Measurements from ENCODE around the gene CACNA1F. TPM values are rescaled to one million over a fixed set of nuclear protein-coding genes. Genes with fewer than 3 reads are reported as not detected.

The CACNA1F gene
- total RNA-seq, 2 experiments from 2014 or later: 1.1 to 1.2 TPM

DNA sequence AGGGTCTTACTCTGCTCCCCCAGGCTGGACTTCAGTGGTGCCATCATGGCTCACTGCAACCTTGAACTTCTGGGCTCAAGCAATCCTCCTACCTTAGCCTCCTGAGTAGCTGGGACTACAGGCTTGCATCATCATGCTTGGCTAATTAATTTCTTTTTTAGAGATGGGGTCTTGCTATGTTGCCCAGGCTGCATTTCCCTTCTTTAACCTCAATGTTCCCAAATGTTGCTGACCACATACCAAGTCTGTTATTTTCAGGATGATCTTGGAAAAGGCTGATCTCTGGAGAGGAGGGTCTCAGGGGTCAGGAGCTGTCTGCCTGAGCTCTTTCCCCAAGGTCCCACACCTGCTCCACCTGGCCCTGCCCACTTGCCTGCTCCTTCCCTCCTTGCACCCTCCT is 13.0 kb downstream of the CACNA1F start:
- H3K36me3 Mint-ChIP-seq (ENCODE audit: low read depth): no peaks in the 10 kb centered on the region
- H3K27ac Mint-ChIP-seq: no peak overlapping the region
- H3K4me3 ChIP-seq (ENCODE audit: low read length): no peak overlapping the region
- no peaks in the 10 kb centered on the region for H3K9me3 ChIP-seq (ENCODE audit: control insufficient read depth in 1 of 2, insufficient read depth in 1 of 2, low read length in 2 of 2)
- H3K4me3 Mint-ChIP-seq: no peak overlapping the region
- intact Hi-C loops (cut with DNase I, micrococcal nuclease): no loop called here
- no peaks in the 10 kb centered on the region for H3K27me3 ChIP-seq (ENCODE audit: control insufficient read depth in 1 of 2, insufficient read depth in 2 of 2, low read length in 2 of 2)
- no peaks in the 10 kb centered on the region for H3K4me1 Mint-ChIP-seq (ENCODE audit: low read depth)
- no peaks in the 10 kb centered on the region for H3K9me3 Mint-ChIP-seq
- DNase-seq: no peak
- H3K4me1 ChIP-seq (ENCODE audit: insufficient read depth, low read length): no peaks in the 10 kb centered on the region
- TF ChIP-seq CTCF (IDR thresholded peaks at IDR 0.05): no peak
- no peak for ATAC-seq (ENCODE audit: poor library complexity)
- no peaks in the 10 kb centered on the region for H3K27me3 Mint-ChIP-seq
- ChIA-PET CTCF (no interaction called here), POLR2A (no interaction called here)
- H3K27ac ChIP-seq (ENCODE audit: low read depth in 1 of 2, low read length in 2 of 2): no peak overlapping the region
- H3K36me3 ChIP-seq (ENCODE audit: insufficient read depth, low read length): no peaks in the 10 kb centered on the region

DNA sequence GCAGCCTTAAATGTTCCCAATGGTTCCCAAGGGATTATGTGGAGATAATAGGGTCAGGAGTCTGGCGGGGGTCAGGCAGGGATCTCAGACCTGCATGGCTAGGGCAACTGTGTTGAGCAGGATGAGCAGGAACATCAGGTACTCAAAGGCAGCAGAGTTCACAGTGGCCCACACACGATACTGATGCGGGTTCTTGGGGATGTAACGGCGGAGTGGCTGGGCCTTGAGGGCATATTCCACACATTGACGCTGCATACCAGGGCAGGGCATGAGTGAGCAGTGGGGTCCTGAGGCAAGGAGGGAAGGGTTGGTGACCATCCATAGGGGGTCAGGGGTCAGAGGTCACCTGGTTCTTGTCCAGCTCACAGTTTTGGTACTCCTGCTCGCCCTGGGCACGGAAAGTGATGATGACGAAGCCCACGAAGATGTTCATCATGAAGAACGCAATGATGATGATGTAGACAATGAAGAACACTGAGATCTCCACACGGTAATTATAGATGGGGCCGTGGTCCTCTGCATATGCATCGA is 18.1 kb downstream of the CACNA1F start:
- Histone ChIP-seq H3K9me3 (ENCODE audit: control insufficient read depth in 1 of 2, insufficient read depth in 1 of 2, low read length in 2 of 2) (no peaks in the 10 kb centered on the region), H3K27ac (ENCODE audit: low read depth in 1 of 2, low read length in 2 of 2) (no peak overlapping the region), H3K4me3 (ENCODE audit: low read length) (no peak overlapping the region), H3K27me3 (ENCODE audit: control insufficient read depth in 1 of 2, insufficient read depth in 2 of 2, low read length in 2 of 2) (no peaks in the 10 kb centered on the region), H3K4me1 (ENCODE audit: insufficient read depth, low read length) (no peaks in the 10 kb centered on the region), H3K36me3 (ENCODE audit: insufficient read depth, low read length) (no peaks in the 10 kb centered on the region)
- Mint-ChIP-seq H3K36me3 (ENCODE audit: low read depth) (no peaks in the 10 kb centered on the region), H3K4me3 (no peak overlapping the region), H3K27ac (no peak overlapping the region), H3K27me3 (no peaks in the 10 kb centered on the region), H3K9me3 (no peaks in the 10 kb centered on the region), H3K4me1 (ENCODE audit: low read depth) (no peaks in the 10 kb centered on the region)
- TF ChIP-seq CTCF (IDR thresholded peaks at IDR 0.05): no peak
- no peak for DNase-seq
- intact Hi-C loops (cut with DNase I, micrococcal nuclease): no loop called here
- CTCF ChIA-PET: no interaction called here
- POLR2A ChIA-PET: no interaction called here
- ATAC-seq (ENCODE audit: poor library complexity): no peak

- ChIA-PET CTCF (no interaction called here), POLR2A (no interaction called here)
- Histone ChIP-seq H3K4me1 (ENCODE audit: insufficient read depth, low read length) (no peaks in the 10 kb centered on the region), H3K27me3 (ENCODE audit: control insufficient read depth in 1 of 2, insufficient read depth in 2 of 2, low read length in 2 of 2) (no peaks in the 10 kb centered on the region), H3K27ac (ENCODE audit: low read depth in 1 of 2, low read length in 2 of 2) (no peak overlapping the region), H3K9me3 (ENCODE audit: control insufficient read depth in 1 of 2, insufficient read depth in 1 of 2, low read length in 2 of 2) (no peaks in the 10 kb centered on the region), H3K36me3 (ENCODE audit: insufficient read depth, low read length) (no peaks in the 10 kb centered on the region), H3K4me3 (ENCODE audit: low read length) (no peak overlapping the region)
- intact Hi-C loops (cut with DNase I, micrococcal nuclease): no loop called here
- no peaks in the 10 kb centered on the region for H3K27me3 Mint-ChIP-seq
- H3K4me3 Mint-ChIP-seq: no peak overlapping the region
- TF ChIP-seq CTCF (IDR thresholded peaks at IDR 0.05): no peak
- no peaks in the 10 kb centered on the region for H3K9me3 Mint-ChIP-seq
- no peak for ATAC-seq (ENCODE audit: poor library complexity)
- H3K36me3 Mint-ChIP-seq (ENCODE audit: low read depth): no peaks in the 10 kb centered on the region
- no peak for DNase-seq
- no peak overlapping the region for H3K27ac Mint-ChIP-seq
- no peaks in the 10 kb centered on the region for H3K4me1 Mint-ChIP-seq (ENCODE audit: low read depth)
Measured at GRCh38 chrX:49214416-49214815, 18.7 kb downstream of the CACNA1F start.

Data from CD4-positive, alpha-beta T cell (primary cell).